SH-SY5Y (cell line): ENCODE data around the gene ASCC1.

Experiments used
- GATA2 ChIP-seq: IDR thresholded peaks from 2 replicates; pipeline ENCODE4 v1.6.1; 2011; ENCODE audit warnings: mild to moderate bottlenecking, low read depth, low read length
- GATA3 ChIP-seq: IDR thresholded peaks from 2 replicates; pipeline ENCODE4 v1.6.1; 2011; ENCODE audit warnings: low read depth, mild to moderate bottlenecking, low read length, moderate library complexity

The ASCC1 gene

DNA sequence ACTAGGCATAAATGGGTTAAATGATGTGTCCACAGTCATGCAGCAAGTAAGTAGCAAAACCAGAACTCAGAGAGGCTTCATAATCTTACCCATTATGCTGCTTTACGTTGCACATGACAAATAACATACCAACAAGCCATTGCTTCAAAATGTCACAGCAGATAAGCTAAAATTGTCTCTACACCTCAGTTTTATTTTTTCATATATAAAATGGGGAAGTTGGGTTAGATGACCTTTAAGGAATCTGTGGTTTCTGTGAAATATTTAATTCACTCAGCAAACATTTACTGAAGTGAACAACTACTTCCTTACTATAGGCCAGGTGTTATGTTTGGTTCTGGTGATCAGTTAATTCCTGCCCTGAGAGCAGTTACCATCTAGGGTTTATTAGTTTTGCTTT is 2.2 kb upstream of the ASCC1 start:
- TF ChIP-seq GATA2 (no peak), GATA3 (no peak)

GRCh38 chr10:72206511-72207229 is 9.4 kb downstream of the ASCC1 start:
- TF ChIP-seq GATA2 (no peak), GATA3 (no peak)

DNA sequence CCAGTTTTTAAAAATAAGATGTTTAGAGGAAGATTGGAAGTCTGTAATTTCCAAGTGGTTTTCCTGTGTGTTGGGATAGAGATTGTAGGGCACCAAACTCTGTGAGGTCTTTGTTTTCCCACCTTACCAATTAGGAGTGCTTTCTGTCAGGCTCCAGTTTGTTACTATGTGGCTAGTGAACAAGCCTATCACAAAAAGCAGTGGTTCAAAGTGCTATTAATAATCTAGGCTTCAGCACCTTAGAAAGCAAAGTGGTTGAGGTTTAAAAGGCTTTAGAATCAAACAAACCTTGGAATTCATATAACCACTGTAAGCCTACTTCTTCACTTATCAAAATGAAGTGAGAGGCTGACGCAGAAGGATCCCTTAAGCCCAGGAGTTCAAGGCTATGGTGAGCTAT is 11.4 kb downstream of the ASCC1 start:
- TF ChIP-seq GATA3 = no peak
- TF ChIP-seq GATA2 = no peak

DNA sequence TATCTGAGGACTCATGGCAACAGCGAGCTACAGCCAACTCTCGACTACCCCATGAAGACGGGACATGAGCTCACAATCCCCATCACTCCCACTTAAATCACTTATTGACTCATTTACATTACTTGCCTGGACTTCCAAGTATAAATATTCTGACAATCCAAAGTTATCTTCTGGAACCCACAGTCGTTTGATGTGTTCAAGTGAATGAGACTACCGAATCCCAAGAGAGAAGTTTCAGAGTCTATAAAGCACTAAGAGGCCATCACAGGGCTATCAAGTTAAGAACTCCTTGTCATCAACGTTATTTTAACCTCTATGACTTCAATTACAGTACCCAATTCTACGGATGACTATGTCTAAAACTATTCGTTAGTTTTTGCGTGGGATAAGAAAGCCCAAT is 11.8 kb downstream of the ASCC1 start:
- TF ChIP-seq GATA3 (no peak), GATA2 (no peak)

GRCh38 chr10:72201293-72201692 is 14.8 kb downstream of the ASCC1 start:
- TF ChIP-seq GATA2 (no peak), GATA3 (no peak)

- TF ChIP-seq GATA3 (no peak), GATA2 (no peak)
Observed at GRCh38 chr10:72200883-72201282, 15.2 kb downstream of the ASCC1 start.

DNA sequence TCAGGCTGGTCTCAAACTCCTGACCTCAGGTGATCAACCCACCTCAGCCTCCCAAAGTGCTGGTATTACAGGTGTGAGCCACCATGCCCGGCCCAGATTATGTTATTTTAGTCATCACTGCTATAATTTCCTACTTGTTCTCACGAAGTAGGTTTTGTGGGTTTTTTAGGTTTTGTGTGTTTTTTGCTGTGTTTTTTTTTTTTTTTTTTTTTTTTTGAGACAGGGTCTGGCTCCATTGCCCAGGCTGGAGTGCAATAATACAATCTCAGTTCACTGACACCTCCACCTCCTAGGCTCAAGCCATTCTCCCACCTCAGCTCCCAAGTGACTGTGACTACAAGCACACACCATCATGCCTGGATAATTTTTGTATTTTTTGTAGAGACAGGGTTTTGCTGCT is 21.1 kb downstream of the ASCC1 start:
- no peak for TF ChIP-seq GATA3
- no peak for TF ChIP-seq GATA2

DNA sequence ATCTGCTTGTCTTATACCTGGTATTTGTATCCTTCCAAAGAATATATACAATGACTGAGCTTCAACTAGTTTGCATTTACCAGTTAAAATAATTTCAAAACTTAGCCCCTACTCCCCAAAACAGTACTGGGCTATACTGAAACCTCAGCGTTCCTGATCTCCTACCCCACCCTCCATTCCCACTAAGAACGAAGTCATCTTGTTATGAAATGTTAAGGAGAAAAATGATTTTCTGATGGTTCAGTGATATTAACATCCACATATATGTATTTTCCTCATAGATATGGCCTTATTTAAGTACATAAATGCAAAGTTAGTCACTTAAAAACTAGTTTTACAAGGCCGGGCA is 29.1 kb downstream of the ASCC1 start:
- no peak for TF ChIP-seq GATA2
- TF ChIP-seq GATA3 = no peak

GRCh38 chr10:72186258-72186981 is 29.7 kb downstream of the ASCC1 start:
- TF ChIP-seq GATA2 (no peak), GATA3 (no peak)

DNA sequence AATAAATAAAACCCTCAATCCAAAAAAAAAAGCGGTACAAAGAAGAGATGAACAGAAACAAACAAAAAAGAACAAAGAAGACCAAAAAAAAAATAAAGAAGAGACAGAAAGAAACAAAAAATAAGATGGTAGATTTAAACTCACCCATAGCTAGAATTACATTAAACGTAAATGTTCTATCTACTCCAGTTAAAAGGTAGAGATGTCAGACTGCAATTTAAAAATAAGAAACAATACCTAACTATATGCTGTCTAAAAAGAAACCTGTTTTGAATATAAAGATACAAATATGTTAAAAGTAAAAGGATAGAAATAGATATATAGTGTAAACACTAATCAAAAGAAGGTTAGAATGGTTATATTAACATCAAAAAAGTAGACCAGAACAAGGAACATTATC is 31.9 kb downstream of the ASCC1 start:
- TF ChIP-seq GATA2 = no peak
- no peak for TF ChIP-seq GATA3

- TF ChIP-seq GATA3 = no peak
Observed at GRCh38 chr10:72177454-72177853, 38.6 kb downstream of the ASCC1 start.

- no peak for TF ChIP-seq GATA3
- TF ChIP-seq GATA2 = no peak
Observed at GRCh38 chr10:72176701-72177100, 39.4 kb downstream of the ASCC1 start.

DNA sequence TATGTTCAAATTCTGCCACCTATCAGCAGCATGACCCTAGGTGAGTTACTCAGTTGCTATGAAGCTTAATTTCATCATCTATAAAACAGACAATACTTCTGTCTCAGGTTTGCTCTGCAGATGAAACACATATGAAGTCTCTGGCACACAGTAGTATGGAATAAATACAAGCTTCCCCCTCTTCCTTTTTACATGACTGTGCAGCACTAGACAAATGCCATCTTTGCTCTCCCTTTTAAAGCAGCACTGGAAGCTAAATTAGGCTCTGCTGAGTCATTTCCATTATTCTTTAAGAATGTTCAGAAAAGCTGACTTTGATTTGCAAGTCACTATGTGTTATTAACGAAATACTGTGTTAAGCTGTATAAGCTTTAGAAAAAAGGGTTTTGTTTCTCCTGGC is 40.9 kb downstream of the ASCC1 start:
- TF ChIP-seq GATA2 = no peak
- TF ChIP-seq GATA3 = no peak

- TF ChIP-seq GATA3 (no peak), GATA2 (no peak)
Observed at GRCh38 chr10:72174297-72174662, 41.8 kb downstream of the ASCC1 start.

DNA sequence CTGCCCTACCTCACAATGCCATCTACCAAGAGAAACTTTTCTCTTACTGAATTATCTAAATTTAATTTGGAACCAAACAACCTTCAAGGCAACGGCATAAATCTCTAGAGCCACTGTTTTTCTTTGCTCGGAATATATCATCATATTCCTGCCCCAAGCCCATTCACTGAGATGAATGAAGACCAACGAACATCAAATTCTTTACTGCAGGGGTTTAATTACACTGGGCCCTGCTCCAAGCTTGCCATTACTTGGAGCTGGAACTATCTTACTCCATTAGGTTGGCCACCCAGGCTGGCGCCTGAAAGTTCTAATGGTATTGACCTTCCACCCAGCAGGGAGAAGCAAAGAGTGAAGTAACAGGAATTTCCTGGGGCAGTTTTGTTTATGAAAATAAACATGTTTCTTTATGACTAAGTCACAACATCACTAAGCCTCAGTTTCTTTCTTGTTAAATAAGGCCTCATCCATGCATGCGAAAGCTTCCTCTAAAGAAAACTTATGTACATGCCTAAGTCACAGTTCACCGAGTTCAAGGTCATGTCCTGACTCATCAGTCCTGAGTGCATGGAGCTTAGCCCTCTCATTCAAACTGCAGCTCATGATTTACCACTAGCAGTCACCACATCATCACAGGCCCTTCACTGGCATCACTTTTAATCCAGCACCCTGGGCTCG is 42.3 kb downstream of the ASCC1 start:
- TF ChIP-seq GATA3 = no peak
